Naive thymus-derived CD4-positive, alpha-beta T cell (primary cell): ENCODE results near the gene PCSK7. TPM values are rescaled to one million over a fixed set of nuclear protein-coding genes. Genes with fewer than 3 reads are reported as not detected.
A peak's percentile ranks its signal among the peaks of the same experiment; 100 is the strongest.

Source experiments
- ATAC-seq: fragments of 150-1000 bp; cut with Tn5 transposase; 2 replicates; pipeline ENCODE4 v1.10.0; 2021; ENCODE audit warnings: mild to moderate bottlenecking, moderate library complexity
- CTCF ChIA-PET: fragments of 350-600 bp; sonication (Branson Sonifier 250); formaldehyde crosslinking; loops from one replicate; lab custom pipeline; 2021; ENCODE audit warnings: antibody characterized with exemption; lab: Charles Lee
- POLR2A ChIA-PET: fragments of 350-600 bp; sonication (Branson Sonifier 250); formaldehyde crosslinking; loops from one replicate; lab custom pipeline; 2021; ENCODE audit warnings: antibody characterized with exemption, inconsistent platforms; lab: Charles Lee
- DNase-seq, 9 donors: peaks; one replicate each; pipeline versions ENCODE4 v3.0.0 to v3.0.0-alpha.2; 2020 to 2022; ENCODE audit warnings: mixed read lengths in 1 of 9
- H3K27ac ChIP-seq: one replicate; pipeline ENCODE4 v1.7.0; 2013; ENCODE audit warnings: mild to moderate bottlenecking, low read depth, low read length, moderate library complexity
- H3K27me3 ChIP-seq, 2 donors: one replicate each; pipeline ENCODE4 v1.7.0; 2013; ENCODE audit warnings: low read length in 2 of 2, mild to moderate bottlenecking in 2 of 2, moderate library complexity in 2 of 2; ENCODE audit not compliant: control insufficient read depth in 2 of 2, insufficient read depth in 2 of 2
- H3K36me3 ChIP-seq, 3 experiments: 1 replicate in 2 of 3; 2 replicates in 1 of 3; pipeline ENCODE4 v1.7.0; 2013; ENCODE audit warnings: low read length in 3 of 3, mild to moderate bottlenecking in 3 of 3, moderate library complexity in 1 of 3; ENCODE audit not compliant: insufficient read depth in 3 of 3, control insufficient read depth in 2 of 3
- H3K4me1 ChIP-seq, 2 donors: one replicate each; pipeline ENCODE4 v1.7.0; 2013; ENCODE audit warnings: low read length in 2 of 2, mild to moderate bottlenecking in 2 of 2, moderate library complexity in 1 of 2; ENCODE audit not compliant: control insufficient read depth in 2 of 2, insufficient read depth in 2 of 2
- H3K4me3 ChIP-seq: 2 replicates; pipeline ENCODE4 v1.7.0; 2013; ENCODE audit warnings: mild to moderate bottlenecking, low read length
- H3K9me3 ChIP-seq, 3 experiments: 1 replicate in 2 of 3; 2 replicates in 1 of 3; pipeline ENCODE4 v1.7.0; 2013; ENCODE audit warnings: low read length in 3 of 3; ENCODE audit not compliant: control insufficient read depth in 2 of 3
- H3K27ac Mint-ChIP-seq, 9 donors: one replicate each; pipeline ENCODE4 v1.8.0; 2020 to 2022; ENCODE audit warnings: mixed read lengths in 9 of 9, mild to moderate bottlenecking in 8 of 9, moderate library complexity in 5 of 9, inconsistent platforms in 2 of 9
- H3K27me3 Mint-ChIP-seq, 5 donors: one replicate each; pipeline ENCODE4 v1.8.0; 2021 to 2022; ENCODE audit warnings: mixed read lengths in 5 of 5, mild to moderate bottlenecking in 1 of 5
- H3K36me3 Mint-ChIP-seq, 5 donors: one replicate each; pipeline ENCODE4 v1.8.0; 2020 to 2022; ENCODE audit warnings: mixed read lengths in 5 of 5, mild to moderate bottlenecking in 3 of 5, inconsistent platforms in 1 of 5
- H3K4me1 Mint-ChIP-seq, 7 donors: one replicate each; pipeline ENCODE4 v1.8.0; 2020 to 2022; ENCODE audit warnings: mixed read lengths in 7 of 7, mild to moderate bottlenecking in 3 of 7, inconsistent platforms in 1 of 7
- H3K4me3 Mint-ChIP-seq, 10 donors: one replicate each; pipeline ENCODE4 v1.8.0; 2020 to 2022; ENCODE audit warnings: mild to moderate bottlenecking in 10 of 10, mixed read lengths in 10 of 10, moderate library complexity in 6 of 10, inconsistent platforms in 2 of 10
- H3K9me3 Mint-ChIP-seq, 11 donors: one replicate each; pipeline ENCODE4 v1.8.0; 2020 to 2022; ENCODE audit warnings: mixed read lengths in 11 of 11, mild to moderate bottlenecking in 4 of 11, inconsistent platforms in 1 of 11, moderate library complexity in 1 of 11
- intact Hi-C, 2 donors: fragments of 100-400 bp; cut with micrococcal nuclease; formaldehyde crosslinking; loops; one replicate each; pipeline ENCODE4 v1.15.1; 2023
- polyA plus RNA-seq, 2 donors: library from polyadenylated mRNA; unstranded; fragments of 300-500 nt; fragmentation: Illumina TruSeq; gene quantifications; one replicate each; pipeline ENCODE4 v1.2.3, GENCODE V29; 2021
- total RNA-seq, 6 experiments: library from RNA in 5 of 6; stranded (reverse) in 5 of 6; gene quantifications; 1 replicate in 5 of 6; 2 replicates in 1 of 6; pipeline ENCODE4 v1.2.3 and lab custom pipeline; 2021 to 2026

Gene PCSK7
- total and polyA plus RNA-seq, 7 experiments from 2014 or later: 45.4 to 319 (median 290) TPM

DNA sequence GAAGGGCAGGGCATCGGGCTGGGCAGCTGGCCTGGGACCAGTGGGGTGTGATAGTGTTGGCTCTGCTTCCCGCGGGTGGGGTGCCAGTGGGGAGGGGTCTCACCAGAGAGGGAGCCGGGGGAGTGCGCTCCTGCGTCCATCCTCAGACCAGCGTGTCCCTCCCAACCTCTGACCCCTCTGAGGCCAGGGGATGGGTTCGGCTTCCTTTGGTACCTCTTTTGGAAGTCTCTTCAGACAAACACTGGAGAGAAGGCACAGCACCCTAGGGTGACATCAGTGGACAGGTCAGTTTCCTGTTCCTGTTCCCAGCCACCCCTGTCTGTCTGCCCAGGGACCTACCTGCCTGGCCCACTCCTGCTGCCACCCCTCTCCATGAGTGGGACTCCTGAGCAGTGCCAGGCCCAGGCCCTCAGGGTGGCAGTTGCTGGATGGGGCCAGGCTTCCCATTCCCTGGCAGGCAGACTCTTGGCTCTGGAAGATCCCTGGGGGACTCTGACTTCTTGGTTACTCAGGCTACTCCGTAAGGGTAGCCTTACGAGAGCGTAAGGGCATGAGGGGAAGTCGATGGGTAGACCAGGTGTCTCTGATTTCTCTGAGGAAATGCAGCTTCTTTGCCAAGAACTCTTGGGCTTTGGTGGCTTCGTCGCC lies 30.1 kb downstream of the PCSK7 start:
- Mint-ChIP-seq H3K4me1 (peaks cover 0 to 5% (median 0%) of the 10 kb centered on the region in 7 donors), H3K9me3 (no peaks in the 10 kb centered on the region), H3K27ac (peak overlapping the region in 3 of 9 donors; percentile 14 to 62 (median 19)), H3K36me3 (peaks cover 4 to 10% (median 8%) of the 10 kb centered on the region in 5 donors), H3K4me3 (no peak overlapping the region), H3K27me3 (no peaks in the 10 kb centered on the region)
- DNase-seq (no peak), ATAC-seq (no peak)
- H3K36me3 ChIP-seq: peaks cover 0 to 54% (median 7%) of the 10 kb centered on the region in 3 experiments
- no peak overlapping the region for H3K27ac ChIP-seq
- no peak overlapping the region for H3K4me3 ChIP-seq
- intact Hi-C loops: no loop called here
- CTCF ChIA-PET: interaction anchor here (1.2 kb wide), 1 partner anchor 25 kb away, joined by 3 read pairs; no protein-coding TSS in a partner anchor
- no peaks in the 10 kb centered on the region for H3K9me3 ChIP-seq
- no peaks in the 10 kb centered on the region for H3K27me3 ChIP-seq
- POLR2A ChIA-PET: interaction anchor here (1.1 to 1.6 kb wide), 2 partner anchors 13 to 17 kb away, joined by 3 to 4 read pairs; no protein-coding TSS in a partner anchor
- H3K4me1 ChIP-seq: no peaks in the 10 kb centered on the region

DNA sequence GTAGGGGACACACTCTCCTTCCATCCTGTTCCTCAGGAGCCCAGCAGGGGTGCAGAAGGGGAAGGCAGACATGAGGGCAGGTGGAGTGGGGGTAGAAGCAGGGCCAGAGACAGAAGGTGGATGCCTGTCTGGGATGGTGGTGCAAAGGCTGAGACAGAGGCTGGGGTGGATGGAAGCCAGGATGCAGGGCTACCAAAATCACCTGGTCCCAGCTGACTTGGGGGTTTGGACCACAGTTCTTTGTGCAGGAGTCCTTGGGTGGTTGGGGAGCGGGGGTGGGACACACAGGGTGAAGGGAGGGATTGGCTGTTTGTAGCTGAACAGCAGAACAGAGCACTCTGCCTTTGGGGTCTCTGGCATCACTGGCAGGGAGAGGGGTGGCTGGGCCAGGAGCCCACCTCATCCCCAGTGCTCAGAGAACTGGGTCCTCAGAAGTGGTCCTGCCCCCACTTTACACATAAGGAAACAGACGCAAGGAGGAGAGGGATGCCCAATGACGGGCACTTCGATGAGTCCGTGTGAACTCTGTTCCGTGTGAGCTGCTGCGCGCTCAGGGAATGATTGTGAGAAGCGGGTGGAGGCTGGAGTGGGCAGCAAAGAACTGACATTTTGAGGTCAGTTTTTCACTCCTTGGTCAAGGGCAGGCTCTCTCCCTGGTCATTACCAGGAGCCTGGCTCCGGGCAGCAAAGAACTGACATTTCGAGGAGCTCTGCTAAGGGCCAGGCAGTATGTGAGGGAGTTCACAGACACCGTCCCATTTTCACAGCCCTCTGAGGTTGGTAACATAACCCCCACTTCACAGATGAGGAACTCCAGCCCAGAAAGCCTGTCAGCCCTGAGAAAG lies 30.8 kb downstream of the PCSK7 start:
- no peak overlapping the region for H3K4me3 ChIP-seq
- CTCF ChIA-PET: no interaction called here
- no peaks in the 10 kb centered on the region for H3K9me3 ChIP-seq
- no peak for DNase-seq
- Mint-ChIP-seq H3K9me3 (no peaks in the 10 kb centered on the region), H3K4me3 (no peak overlapping the region), H3K4me1 (peaks cover 0 to 5% (median 0%) of the 10 kb centered on the region in 7 donors), H3K27me3 (no peaks in the 10 kb centered on the region), H3K36me3 (peaks cover 3 to 10% (median 8%) of the 10 kb centered on the region in 5 donors), H3K27ac (peak overlapping the region in 3 of 9 donors; percentile 31 to 61 (median 59))
- POLR2A ChIA-PET: interaction anchor here (1.0 to 1.1 kb wide), 2 partner anchors 16 to 17 kb away, joined by 3 read pairs; no protein-coding TSS in a partner anchor
- ATAC-seq: no peak
- peaks cover 0 to 54% (median 7%) of the 10 kb centered on the region in 3 experiments for H3K36me3 ChIP-seq
- intact Hi-C loops: no loop called here
- no peaks in the 10 kb centered on the region for H3K27me3 ChIP-seq
- H3K27ac ChIP-seq: no peak overlapping the region
- no peaks in the 10 kb centered on the region for H3K4me1 ChIP-seq

DNA sequence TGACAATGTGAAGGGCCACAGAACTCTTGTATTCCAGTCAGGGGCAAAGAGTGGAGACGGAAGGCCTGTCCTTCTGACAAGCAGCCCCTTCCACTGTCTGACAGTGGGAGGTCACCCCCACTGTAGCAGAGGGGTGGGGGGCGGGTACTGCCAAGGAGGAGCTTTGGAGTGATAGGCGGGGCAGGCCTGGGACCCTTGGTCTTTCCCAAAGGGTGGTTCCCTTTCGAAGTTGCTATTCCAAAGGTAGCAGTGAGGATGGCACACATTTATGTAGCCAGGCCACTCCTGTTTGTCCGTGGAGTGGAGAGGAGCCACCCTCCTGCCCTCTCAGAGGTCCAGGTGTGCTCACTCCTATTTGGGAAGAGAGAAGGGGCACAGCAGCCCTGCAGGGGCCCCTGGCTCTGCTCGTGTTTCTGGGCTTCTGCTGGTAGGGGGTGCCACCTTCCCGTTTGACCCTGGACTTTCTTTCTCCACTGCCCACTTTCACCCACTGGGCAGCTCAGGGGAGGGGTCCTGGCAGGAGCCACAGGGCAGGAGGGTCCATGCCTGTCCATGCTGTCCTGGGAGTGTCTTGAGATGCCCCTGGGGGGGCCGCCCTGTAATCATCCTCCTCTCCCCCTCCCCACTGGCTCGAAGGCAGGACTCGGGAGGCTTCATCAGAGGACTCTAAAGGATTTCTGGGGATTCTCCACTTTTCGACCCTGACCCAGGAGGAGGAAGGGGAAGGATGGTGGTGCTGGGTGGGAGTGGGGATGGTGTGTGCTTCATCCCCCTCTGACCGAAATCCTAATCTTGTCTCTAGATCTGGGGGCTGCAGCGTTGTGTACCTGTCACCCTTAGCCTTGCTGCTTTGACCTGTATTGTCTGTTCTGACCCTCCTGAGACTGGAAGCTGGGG lies 31.7 kb downstream of the PCSK7 start:
- Mint-ChIP-seq H3K4me3 (no peak overlapping the region), H3K27me3 (no peaks in the 10 kb centered on the region), H3K36me3 (peaks cover 3 to 10% (median 6%) of the 10 kb centered on the region in 5 donors), H3K4me1 (peaks cover 0 to 5% (median 0%) of the 10 kb centered on the region in 7 donors), H3K9me3 (no peaks in the 10 kb centered on the region), H3K27ac (peak overlapping the region in 4 of 9 donors; percentile 33 to 61 (median 44))
- intact Hi-C loops: no loop called here
- DNase-seq: no peak
- Histone ChIP-seq H3K4me1 (no peaks in the 10 kb centered on the region), H3K36me3 (peaks cover 0 to 49% (median 5%) of the 10 kb centered on the region in 3 experiments), H3K27me3 (no peaks in the 10 kb centered on the region), H3K4me3 (no peak overlapping the region), H3K9me3 (no peaks in the 10 kb centered on the region), H3K27ac (no peak overlapping the region)
- no peak for ATAC-seq
- ChIA-PET POLR2A (interaction anchor here (1.0 kb wide), 1 partner anchor 16 kb away, joined by 3 read pairs; no protein-coding TSS in a partner anchor), CTCF (interaction anchor here (0.7 kb wide), 1 partner anchor 25 kb away, joined by 5 read pairs; no protein-coding TSS in a partner anchor)

DNA sequence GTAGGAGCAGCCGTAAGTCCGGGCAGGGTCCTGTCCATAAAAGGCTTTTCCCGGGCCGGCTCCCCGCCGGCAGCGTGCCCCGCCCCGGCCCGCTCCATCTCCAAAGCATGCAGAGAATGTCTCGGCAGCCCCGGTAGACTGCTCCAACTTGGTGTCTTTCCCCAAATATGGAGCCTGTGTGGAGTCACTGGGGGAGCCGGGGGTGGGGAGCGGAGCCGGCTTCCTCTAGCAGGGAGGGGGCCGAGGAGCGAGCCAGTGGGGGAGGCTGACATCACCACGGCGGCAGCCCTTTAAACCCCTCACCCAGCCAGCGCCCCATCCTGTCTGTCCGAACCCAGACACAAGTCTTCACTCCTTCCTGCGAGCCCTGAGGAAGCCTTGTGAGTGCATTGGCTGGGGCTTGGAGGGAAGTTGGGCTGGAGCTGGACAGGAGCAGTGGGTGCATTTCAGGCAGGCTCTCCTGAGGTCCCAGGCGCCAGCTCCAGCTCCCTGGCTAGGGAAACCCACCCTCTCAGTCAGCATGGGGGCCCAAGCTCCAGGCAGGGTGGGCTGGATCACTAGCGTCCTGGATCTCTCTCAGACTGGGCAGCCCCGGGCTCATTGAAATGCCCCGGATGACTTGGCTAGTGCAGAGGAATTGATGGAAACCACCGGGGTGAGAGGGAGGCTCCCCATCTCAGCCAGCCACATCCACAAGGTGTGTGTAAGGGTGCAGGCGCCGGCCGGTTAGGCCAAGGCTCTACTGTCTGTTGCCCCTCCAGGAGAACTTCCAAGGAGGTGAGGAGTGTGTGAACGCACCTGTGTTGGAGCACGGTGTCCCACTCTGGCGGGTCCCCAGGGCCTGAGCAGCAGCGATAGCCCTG lies 32.6 kb downstream of the PCSK7 start, which contains the start of gene TAGLN:
TAGLN (plus strand) TSS at position 318 of the 863 bp plus-strand sequence. CDS start 3,644 bp downstream, outside the sequence.
- Histone ChIP-seq H3K36me3 (peaks cover 0 to 40% (median 0%) of the 10 kb centered on the region in 3 experiments), H3K4me1 (no peaks in the 10 kb centered on the region), H3K9me3 (no peaks in the 10 kb centered on the region), H3K27me3 (no peaks in the 10 kb centered on the region), H3K27ac (no peak within 1 kb of the TSS), H3K4me3 (no peak within 1 kb of the TSS)
- no peaks in the 10 kb centered on the region for H3K9me3 Mint-ChIP-seq
- peak within 1 kb of the TSS in 5 of 9 donors; percentile 41 to 77 (median 44) for H3K27ac Mint-ChIP-seq
- POLR2A ChIA-PET: interaction anchor here (1.0 kb wide), 1 partner anchor 15 kb away, joined by 3 read pairs; no protein-coding TSS in a partner anchor
- CTCF ChIA-PET: interaction anchor here (0.7 kb wide), 1 partner anchor 26 kb away, joined by 5 read pairs; no protein-coding TSS in a partner anchor
- no peaks in the 10 kb centered on the region for H3K27me3 Mint-ChIP-seq
- no peak for DNase-seq
- H3K4me1 Mint-ChIP-seq: peaks cover 0 to 8% (median 4%) of the 10 kb centered on the region in 7 donors
- H3K4me3 Mint-ChIP-seq: no peak within 1 kb of the TSS
- H3K36me3 Mint-ChIP-seq: peaks cover 0 to 5% (median 0%) of the 10 kb centered on the region in 5 donors
- intact Hi-C loops: no loop called here
- ATAC-seq: no peak

DNA sequence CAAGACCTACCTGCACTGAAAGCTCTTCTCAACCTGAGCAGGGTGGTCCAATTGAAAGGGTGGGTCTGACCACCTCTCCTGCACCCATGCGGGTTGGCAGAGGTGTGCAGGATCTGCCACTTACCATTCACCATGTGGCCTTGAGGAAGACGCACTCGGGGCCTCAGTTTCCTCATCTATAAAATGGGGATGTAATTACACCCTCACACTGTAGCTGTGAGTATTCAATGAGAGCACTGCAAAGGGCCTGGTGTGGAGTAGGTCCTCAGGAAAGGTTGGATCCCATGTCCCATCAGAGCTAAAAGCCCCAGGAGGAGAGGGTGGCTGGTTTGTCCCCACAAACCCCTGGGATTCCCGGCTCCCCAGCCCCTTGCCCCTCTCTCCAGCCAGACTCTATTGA lies 33.3 kb downstream of the PCSK7 start:
- Histone ChIP-seq H3K27ac (no peak overlapping the region), H3K9me3 (no peaks in the 10 kb centered on the region), H3K4me3 (no peak overlapping the region), H3K36me3 (peaks cover 0 to 34% (median 0%) of the 10 kb centered on the region in 3 experiments), H3K27me3 (no peaks in the 10 kb centered on the region), H3K4me1 (no peaks in the 10 kb centered on the region)
- POLR2A ChIA-PET: no interaction called here
- Mint-ChIP-seq H3K4me1 (peaks cover 0 to 8% (median 1%) of the 10 kb centered on the region in 7 donors), H3K9me3 (no peaks in the 10 kb centered on the region), H3K36me3 (no peaks in the 10 kb centered on the region), H3K4me3 (no peak overlapping the region), H3K27me3 (no peaks in the 10 kb centered on the region), H3K27ac (peak overlapping the region in 4 of 9 donors; percentile 25 to 77 (median 42))
- intact Hi-C loops: no loop called here
- CTCF ChIA-PET: no interaction called here
- DNase-seq: no peak
- no peak for ATAC-seq
